ENCODE data around the gene SYT8. TPM values are rescaled to one million over a fixed set of nuclear protein-coding genes. Genes with fewer than 3 reads are reported as not detected.

The SYT8 gene
- total RNA-seq, 1 experiment from 2014 or later = not detected

GRCh38 chr11:1863352-1864216 is 28.8 kb downstream of the SYT8 start:
- no peak overlapping the region for H3K4me3 ChIP-seq (ENCODE audit: insufficient read depth, low read depth, low read length)
- H3K27me3 ChIP-seq (ENCODE audit: control insufficient read depth, insufficient read depth, low read length) = no peaks in the 10 kb centered on the region
- H3K36me3 ChIP-seq (replicated peaks; ENCODE audit: control insufficient read depth, insufficient read depth, low read length) = no peaks in the 10 kb centered on the region
- peak; percentile 94 for DNase-seq

- no peaks in the 10 kb centered on the region for H3K27me3 ChIP-seq (ENCODE audit: control insufficient read depth, insufficient read depth, low read length)
These were observed 29.4 kb downstream of the SYT8 start for GRCh38 chr11:1864231-1864630.

GRCh38 chr11:1864831-1865665 is 30.3 kb downstream of the SYT8 start:
- Histone ChIP-seq H3K36me3 (replicated peaks; ENCODE audit: control insufficient read depth, insufficient read depth, low read length) (no peaks in the 10 kb centered on the region), H3K4me3 (ENCODE audit: insufficient read depth, low read depth, low read length) (no peak overlapping the region), H3K27me3 (ENCODE audit: control insufficient read depth, insufficient read depth, low read length) (no peaks in the 10 kb centered on the region)
- no peak for DNase-seq

More at GRCh38 chr11:1864231-1864630, 29.4 kb downstream of the SYT8 start:
- DNase-seq = no peak
- H3K4me3 ChIP-seq (ENCODE audit: insufficient read depth, low read depth, low read length) = no peak overlapping the region
- H3K36me3 ChIP-seq (replicated peaks; ENCODE audit: control insufficient read depth, insufficient read depth, low read length) = no peaks in the 10 kb centered on the region

- no peaks in the 10 kb centered on the region for H3K36me3 ChIP-seq (replicated peaks; ENCODE audit: control insufficient read depth, insufficient read depth, low read length)
- DNase-seq = no peak
- H3K4me3 ChIP-seq (ENCODE audit: insufficient read depth, low read depth, low read length) = no peak overlapping the region
- H3K27me3 ChIP-seq (ENCODE audit: control insufficient read depth, insufficient read depth, low read length) = no peaks in the 10 kb centered on the region
These were observed 31.4 kb downstream of the SYT8 start for GRCh38 chr11:1866226-1866625.

GRCh38 chr11:1866776-1867175 is 32.0 kb downstream of the SYT8 start:
- DNase-seq = no peak
- Histone ChIP-seq H3K27me3 (ENCODE audit: control insufficient read depth, insufficient read depth, low read length) (no peaks in the 10 kb centered on the region), H3K36me3 (replicated peaks; ENCODE audit: control insufficient read depth, insufficient read depth, low read length) (no peaks in the 10 kb centered on the region), H3K4me3 (ENCODE audit: insufficient read depth, low read depth, low read length) (no peak overlapping the region)

GRCh38 chr11:1867381-1867780 is 32.6 kb downstream of the SYT8 start:
- DNase-seq = no peak
- no peaks in the 10 kb centered on the region for H3K27me3 ChIP-seq (ENCODE audit: control insufficient read depth, insufficient read depth, low read length)

GRCh38 chr11:1868056-1868635 is 33.4 kb downstream of the SYT8 start:
- H3K4me3 ChIP-seq (ENCODE audit: insufficient read depth, low read depth, low read length) = no peak overlapping the region
- no peak for DNase-seq
- H3K36me3 ChIP-seq (replicated peaks; ENCODE audit: control insufficient read depth, insufficient read depth, low read length) = no peaks in the 10 kb centered on the region
- no peaks in the 10 kb centered on the region for H3K27me3 ChIP-seq (ENCODE audit: control insufficient read depth, insufficient read depth, low read length)

More at GRCh38 chr11:1867381-1867780, 32.6 kb downstream of the SYT8 start:
- Histone ChIP-seq H3K4me3 (ENCODE audit: insufficient read depth, low read depth, low read length) (no peak overlapping the region), H3K36me3 (replicated peaks; ENCODE audit: control insufficient read depth, insufficient read depth, low read length) (no peaks in the 10 kb centered on the region)

- Histone ChIP-seq H3K27me3 (ENCODE audit: control insufficient read depth, insufficient read depth, low read length) (no peaks in the 10 kb centered on the region), H3K36me3 (replicated peaks; ENCODE audit: control insufficient read depth, insufficient read depth, low read length) (no peaks in the 10 kb centered on the region), H3K4me3 (ENCODE audit: insufficient read depth, low read depth, low read length) (no peak overlapping the region)
- no peak for DNase-seq
These were observed 34.0 kb downstream of the SYT8 start for GRCh38 chr11:1868636-1869291.

GRCh38 chr11:1869427-1870325 is 34.9 kb downstream of the SYT8 start:
- Histone ChIP-seq H3K4me3 (ENCODE audit: insufficient read depth, low read depth, low read length) (no peak overlapping the region), H3K27me3 (ENCODE audit: control insufficient read depth, insufficient read depth, low read length) (no peaks in the 10 kb centered on the region), H3K36me3 (replicated peaks; ENCODE audit: control insufficient read depth, insufficient read depth, low read length) (no peaks in the 10 kb centered on the region)
- no peak for DNase-seq

GRCh38 chr11:1870326-1870696 is 35.5 kb downstream of the SYT8 start:
- Histone ChIP-seq H3K36me3 (replicated peaks; ENCODE audit: control insufficient read depth, insufficient read depth, low read length) (no peaks in the 10 kb centered on the region), H3K27me3 (ENCODE audit: control insufficient read depth, insufficient read depth, low read length) (no peaks in the 10 kb centered on the region), H3K4me3 (ENCODE audit: insufficient read depth, low read depth, low read length) (no peak overlapping the region)
- DNase-seq = no peak

GRCh38 chr11:1870721-1871466 is 36.1 kb downstream of the SYT8 start:
- Histone ChIP-seq H3K36me3 (replicated peaks; ENCODE audit: control insufficient read depth, insufficient read depth, low read length) (no peaks in the 10 kb centered on the region), H3K4me3 (ENCODE audit: insufficient read depth, low read depth, low read length) (no peak overlapping the region), H3K27me3 (ENCODE audit: control insufficient read depth, insufficient read depth, low read length) (no peaks in the 10 kb centered on the region)
- DNase-seq = no peak

- H3K36me3 ChIP-seq (replicated peaks; ENCODE audit: control insufficient read depth, insufficient read depth, low read length) = no peaks in the 10 kb centered on the region
- no peaks in the 10 kb centered on the region for H3K27me3 ChIP-seq (ENCODE audit: control insufficient read depth, insufficient read depth, low read length)
- no peak overlapping the region for H3K4me3 ChIP-seq (ENCODE audit: insufficient read depth, low read depth, low read length)
- no peak for DNase-seq
These were observed 36.7 kb downstream of the SYT8 start for GRCh38 chr11:1871531-1871930.
